ENCODE measurements around the gene VPS37C.

DNA sequence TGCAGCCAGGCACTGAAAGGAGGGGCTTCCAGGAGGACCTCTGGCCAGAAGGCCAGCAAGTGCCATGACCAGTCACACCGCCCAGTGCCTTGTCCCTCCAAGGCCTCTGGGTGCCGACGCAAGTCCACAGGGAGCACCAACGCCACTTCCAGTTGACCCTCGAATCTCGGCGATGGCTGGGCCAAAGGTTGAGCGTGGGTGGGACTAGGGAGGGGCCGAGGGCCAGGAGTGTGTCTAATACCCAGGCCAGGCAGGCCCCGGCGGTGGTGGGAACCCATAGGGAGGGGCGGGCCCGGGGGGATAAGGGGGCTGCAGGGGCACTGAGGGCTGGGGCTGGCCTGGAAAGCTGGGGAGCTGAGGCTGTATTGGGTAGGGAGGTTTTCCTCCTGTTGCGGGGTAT lies 29.6 kb downstream of the VPS37C start:
- TF ChIP-seq, protein P1, sequence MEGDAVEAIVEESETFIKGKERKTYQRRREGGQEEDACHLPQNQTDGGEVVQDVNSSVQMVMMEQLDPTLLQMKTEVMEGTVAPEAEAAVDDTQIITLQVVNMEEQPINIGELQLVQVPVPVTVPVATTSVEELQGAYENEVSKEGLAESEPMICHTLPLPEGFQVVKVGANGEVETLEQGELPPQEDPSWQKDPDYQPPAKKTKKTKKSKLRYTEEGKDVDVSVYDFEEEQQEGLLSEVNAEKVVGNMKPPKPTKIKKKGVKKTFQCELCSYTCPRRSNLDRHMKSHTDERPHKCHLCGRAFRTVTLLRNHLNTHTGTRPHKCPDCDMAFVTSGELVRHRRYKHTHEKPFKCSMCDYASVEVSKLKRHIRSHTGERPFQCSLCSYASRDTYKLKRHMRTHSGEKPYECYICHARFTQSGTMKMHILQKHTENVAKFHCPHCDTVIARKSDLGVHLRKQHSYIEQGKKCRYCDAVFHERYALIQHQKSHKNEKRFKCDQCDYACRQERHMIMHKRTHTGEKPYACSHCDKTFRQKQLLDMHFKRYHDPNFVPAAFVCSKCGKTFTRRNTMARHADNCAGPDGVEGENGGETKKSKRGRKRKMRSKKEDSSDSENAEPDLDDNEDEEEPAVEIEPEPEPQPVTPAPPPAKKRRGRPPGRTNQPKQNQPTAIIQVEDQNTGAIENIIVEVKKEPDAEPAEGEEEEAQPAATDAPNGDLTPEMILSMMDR (IDR thresholded peaks at IDR 0.05): no peak
- TF ChIP-seq POLR2A (IDR thresholded peaks at IDR 0.05) (no peak), POLR2AphosphoS5 (IDR thresholded peaks at IDR 0.05) (no peak), EP300 (IDR thresholded peaks at IDR 0.05) (no peak)
